Left colon (tissue), 2 donors: ENCODE measurements around the gene CDRT15L2. TPM values are rescaled to one million over a fixed set of nuclear protein-coding genes. Genes with fewer than 3 reads are reported as not detected.
"Not testable (repeated sequence)": the region's sequence is repeated elsewhere in the genome, so short reads cannot be mapped to it uniquely, and the experiment has no call there.

Source experiments
- ATAC-seq: fragments of 200-7000 bp; cut with Tn5 transposase; one replicate; pipeline ENCODE4 v1.9.1; 2020; ENCODE audit warnings: mild to moderate bottlenecking, moderate library complexity
- DNase-seq, 2 donors: peaks; one replicate each; pipeline ENCODE4 v3.0.0-alpha.2; 2020
- intact Hi-C, 2 donors: fragments of 100-400 bp; cut with DNase I in 1 of 2; cut with micrococcal nuclease in 1 of 2; formaldehyde crosslinking; loops; one replicate each; pipeline versions ENCODE4 v1.11.2 to v1.14.0; 2022; cut with DNase I, micrococcal nuclease
- total RNA-seq, 2 donors: library from RNA; stranded (reverse); fragmentation: NEBNext Ultra II Directional; extraction: Animal tissue kit (Norgen Biotek cat#: 25700); gene quantifications; one replicate each; pipeline ENCODE4 v1.2.1, GENCODE V29; 2021
- donor health status: DM: no; HTN: no; CAD: no.
- donor health status: DM: yes; HTN: yes; CAD: no.

CDRT15L2 gene
- total RNA-seq, 2 donors from 2014 or later: not detected

DNA sequence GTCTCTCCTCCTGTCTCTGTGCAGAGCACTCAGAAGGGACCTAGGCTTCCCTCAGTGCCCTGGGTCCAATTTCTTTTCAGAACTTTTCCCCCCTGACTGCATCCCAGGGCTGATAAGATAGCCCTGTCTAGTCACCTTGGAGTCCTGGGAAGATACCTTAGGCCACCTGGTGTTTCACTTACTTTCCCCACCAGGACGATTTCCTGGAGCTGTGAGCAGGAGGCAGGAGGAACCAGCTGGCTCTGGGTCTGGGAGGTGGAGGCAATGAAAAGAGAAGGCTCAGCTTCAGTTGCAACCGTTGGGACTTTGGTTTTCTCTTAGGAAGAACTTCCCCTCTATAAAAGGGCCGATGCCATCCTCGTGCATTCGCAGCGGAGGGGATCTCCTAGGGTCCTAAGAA, 12.1 kb upstream of the CDRT15L2 start:
- intact Hi-C loops, DNase-seq, ATAC-seq: not testable (repeated sequence)

DNA sequence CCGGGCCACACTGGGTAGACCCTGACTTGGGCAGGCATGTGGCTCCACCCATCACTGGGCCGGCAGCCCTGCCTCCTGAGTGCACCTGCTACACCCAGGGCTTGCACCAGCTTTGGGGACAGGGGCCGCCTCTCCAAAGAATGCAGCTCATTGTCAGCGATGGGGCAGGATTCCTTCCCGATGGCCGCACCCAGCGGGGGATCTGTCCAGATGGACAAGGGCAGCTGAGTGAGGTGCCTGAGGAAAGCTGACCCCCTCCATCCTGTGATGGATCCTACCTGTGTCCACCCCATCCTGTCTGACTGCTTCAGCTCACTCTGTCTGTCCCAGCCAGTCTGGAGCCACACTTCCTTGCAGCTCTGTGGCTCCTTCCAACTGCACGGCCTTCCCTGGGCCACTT, 10.9 kb upstream of the CDRT15L2 start:
- ATAC-seq, DNase-seq, intact Hi-C loops: not testable (repeated sequence)

DNA sequence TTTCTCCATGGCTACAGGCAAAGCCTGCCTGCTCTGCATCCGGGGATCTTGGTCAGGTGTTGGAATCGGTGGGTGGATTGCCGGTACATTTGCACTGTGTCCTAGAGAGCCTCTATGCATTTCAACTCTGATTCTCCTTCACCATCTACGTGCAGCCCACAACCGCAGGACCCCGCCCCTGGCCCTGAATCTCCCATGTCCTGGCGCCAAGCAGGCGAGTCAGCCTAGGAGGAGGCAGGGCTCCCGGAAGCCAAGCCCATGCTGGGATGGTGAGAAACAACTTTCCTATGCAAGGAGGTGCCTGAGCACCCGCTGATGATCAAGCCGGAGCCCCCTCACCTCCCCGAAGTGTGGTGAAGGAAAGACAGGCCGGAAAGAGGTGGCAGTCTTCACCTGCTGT, 7.9 kb upstream of the CDRT15L2 start:
- intact Hi-C loops, DNase-seq, ATAC-seq: not testable (repeated sequence)

DNA sequence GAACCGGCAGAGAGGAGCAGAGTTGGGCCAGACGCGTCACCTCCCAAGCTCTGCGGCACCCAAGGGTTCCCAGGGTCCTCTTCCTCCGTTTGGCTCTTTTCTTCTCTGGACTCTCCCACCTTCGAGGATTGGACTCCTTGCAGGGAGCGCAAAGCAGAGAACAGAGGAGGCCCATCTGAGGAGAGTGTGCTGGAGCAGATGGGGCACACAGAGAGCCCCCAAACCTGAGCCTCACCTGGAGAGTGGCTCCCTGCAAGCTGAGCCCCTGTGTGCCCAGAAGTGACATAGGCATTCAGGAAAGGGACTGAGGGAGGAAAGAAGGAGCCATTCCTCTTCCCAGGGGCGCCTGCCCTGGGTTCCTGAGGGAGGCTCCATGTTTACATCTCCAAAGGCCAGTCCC, 6.3 kb upstream of the CDRT15L2 start:
- ATAC-seq, DNase-seq, intact Hi-C loops: not testable (repeated sequence)

DNA sequence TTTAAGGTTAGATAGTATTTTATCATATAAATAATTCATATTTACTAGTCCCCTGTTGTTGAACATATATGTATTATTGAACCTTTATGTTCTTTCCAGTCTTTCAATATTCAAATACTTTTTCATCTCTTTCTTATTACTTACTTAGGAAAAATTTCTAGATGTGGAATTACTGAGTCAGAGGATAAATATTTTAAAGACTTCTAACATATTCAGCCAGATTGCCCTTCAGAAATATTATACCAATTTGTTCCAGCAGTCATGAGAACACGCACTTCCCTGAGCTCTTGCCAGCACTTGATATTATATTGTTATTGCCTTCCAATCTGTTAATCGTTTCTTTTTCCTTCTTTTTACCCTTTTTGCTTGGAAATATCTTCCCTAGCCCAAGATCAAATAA, 4.5 kb upstream of the CDRT15L2 start:
- DNase-seq, ATAC-seq, intact Hi-C loops: not testable (repeated sequence)

DNA sequence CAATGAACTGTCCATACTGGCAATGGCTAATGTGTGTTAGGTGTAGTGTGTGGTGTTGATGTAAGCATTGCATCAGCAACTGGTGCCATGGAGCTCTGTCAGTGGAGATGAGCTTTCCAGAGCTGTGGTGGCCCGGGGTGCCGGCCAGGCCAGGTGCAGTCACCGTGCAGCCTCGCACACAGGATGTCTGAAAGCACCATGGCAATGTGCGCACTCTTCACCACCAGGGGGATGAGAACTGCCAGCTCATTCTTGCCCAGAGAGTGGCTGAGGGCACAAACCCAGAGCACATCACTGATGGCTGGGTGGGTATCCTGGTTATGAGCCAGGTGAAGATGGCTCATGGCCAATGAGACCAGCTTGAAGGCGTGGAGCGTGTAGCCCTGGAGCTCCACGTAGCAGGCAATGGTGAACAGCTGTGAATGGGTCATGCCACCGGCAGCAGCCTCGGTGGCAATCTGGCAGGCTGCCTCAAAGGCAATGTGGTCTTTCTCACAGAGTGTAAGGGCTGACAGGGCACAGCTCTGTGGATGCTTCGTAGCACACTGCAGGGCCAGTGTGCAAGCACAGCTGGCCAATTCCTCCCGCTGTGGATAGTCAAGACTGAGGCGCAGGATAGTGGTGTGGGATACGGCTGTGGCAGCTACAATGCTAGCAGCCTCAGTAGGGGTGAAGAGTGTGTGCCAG, 4.5 kb downstream of the CDRT15L2 start:
- intact Hi-C loops, DNase-seq: not testable (repeated sequence)
- peak; percentile 42 for ATAC-seq

DNA sequence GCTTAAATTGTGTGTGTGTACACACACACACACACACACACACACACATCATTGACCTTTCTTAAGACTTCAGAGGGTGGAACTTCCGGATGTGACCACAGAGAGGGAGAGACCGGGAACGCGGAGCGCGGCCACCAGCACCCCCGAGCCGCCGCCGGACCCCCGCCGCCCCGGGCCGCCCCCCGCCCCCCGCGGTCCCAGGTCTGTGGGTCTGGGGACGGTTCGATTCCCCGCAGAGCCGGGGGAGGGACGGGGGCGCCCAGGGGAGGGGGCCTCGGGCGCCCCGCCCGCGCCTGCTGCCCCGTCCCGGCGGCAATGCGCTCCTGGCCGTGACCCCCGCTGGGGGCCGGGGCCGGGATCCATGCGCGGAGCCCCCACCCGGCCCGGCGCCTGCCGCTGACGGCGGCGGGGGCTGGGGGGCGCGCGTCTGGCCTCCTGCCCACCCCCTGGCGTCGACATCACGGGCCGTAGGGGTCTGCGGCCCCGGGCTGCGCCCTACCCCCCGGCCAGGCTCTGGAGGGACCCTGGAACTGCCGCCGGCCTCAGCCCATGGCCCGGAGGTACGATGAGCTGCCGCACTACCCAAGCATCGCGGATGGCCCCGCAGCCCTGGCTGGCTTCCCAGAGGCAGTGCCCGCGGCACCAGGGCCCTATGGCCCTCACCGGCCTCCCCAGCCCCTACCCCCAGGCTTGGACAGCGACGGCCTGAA, 9.4 kb downstream of the CDRT15L2 start:
- ATAC-seq: peak; percentile 36
- intact Hi-C loops, DNase-seq: not testable (repeated sequence)

DNA sequence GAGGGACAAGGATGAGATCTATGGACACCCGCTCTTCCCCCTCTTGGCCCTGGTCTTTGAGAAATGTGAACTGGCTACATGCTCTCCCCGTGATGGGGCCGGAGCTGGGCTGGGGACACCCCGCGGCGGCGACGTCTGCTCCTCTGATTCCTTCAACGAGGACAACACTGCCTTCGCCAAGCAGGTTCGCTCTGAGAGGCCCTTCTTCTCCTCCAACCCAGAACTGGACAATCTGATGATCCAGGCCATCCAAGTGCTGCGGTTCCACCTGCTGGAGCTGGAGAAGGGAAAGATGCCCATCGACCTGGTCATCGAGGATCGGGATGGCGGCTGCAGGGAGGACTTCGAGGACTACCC, 9.9 kb downstream of the CDRT15L2 start:
- intact Hi-C loops, ATAC-seq, DNase-seq: not testable (repeated sequence)

DNA sequence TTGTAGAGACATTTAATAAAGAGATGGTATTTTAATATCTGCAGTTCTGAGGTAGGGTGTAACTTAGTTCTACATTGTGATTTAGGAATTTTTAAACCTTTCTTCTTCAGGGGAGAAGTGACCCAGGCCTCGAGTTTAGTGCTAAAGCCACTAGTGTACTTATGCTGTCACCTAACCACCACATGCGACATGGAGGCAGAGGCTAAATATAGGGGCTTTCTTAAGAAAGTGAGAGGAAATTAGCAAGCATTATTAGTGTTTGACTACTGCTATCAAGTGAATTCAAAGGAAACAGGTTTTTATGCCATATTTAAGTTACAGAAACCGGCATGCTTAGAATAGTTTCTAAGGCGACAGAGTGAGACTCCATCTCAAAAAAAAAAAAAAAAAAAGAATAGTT, 11.5 kb downstream of the CDRT15L2 start:
- not testable (repeated sequence) for ATAC-seq

DNA sequence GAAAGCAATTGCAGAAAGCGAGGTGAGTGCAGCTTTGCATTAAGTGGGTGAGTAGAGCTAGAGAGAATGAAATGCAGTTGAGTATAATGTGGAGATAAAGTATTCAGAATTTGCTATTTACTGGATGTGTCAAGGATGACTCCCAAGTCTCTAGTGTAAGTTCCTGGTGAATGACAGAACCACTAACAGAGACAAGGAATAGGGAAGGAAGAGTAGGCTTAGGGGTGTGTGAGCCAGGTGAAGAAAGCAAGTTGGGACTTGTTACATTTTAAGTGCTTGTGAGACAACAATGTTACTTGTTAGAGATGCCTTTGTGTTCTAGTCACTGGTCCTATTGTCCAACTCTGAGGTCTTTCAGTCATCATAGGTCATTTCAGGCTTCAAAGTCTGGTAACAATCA, 26.0 kb downstream of the CDRT15L2 start:
- ATAC-seq, intact Hi-C loops, DNase-seq: not testable (repeated sequence)

More for the DNA sequence above, 11.5 kb downstream of the CDRT15L2 start:
- intact Hi-C loops, DNase-seq: not testable (repeated sequence)

DNA sequence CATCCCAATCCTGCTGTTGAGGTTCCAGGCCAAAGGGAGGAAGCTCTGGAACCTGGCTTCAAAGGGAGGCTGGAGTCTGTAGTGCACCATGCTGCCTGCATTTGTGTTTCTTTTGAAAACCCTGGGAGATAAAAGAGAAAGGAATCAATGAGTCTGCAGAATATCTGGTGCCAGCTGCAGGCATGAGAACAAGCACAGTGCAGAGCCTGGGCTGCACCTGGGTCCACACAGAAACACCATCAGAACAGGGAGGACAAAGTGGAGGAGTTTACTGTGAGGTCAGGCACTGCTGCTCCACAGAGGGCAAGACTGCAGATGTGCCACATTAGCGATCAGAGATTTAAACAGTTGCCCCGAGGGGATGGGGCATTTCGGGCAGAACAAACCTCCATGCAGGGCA, 30.0 kb downstream of the CDRT15L2 start:
- ATAC-seq, intact Hi-C loops, DNase-seq: not testable (repeated sequence)

DNA sequence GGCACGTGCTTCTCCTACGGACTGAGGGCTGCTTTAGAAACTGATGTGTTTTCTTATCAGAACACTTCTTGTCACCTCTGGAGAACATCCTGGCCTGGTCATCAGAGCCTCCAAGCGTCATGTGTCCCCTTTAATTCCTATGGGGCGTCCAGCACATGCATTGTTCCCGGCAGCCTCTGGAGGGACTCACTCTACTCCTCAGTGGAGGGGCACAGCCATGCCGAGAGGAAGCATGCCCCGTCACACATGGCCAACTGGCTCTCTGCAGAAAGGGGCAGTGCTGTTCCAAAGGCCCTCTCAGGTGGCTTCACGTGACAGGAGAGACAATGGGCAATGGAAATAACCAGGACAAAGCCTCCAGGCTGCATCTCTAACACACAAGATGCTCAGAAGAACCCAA, 31.8 kb downstream of the CDRT15L2 start:
- ATAC-seq: no peak
- DNase-seq: no peak
- intact Hi-C loops: no loop called here

DNA sequence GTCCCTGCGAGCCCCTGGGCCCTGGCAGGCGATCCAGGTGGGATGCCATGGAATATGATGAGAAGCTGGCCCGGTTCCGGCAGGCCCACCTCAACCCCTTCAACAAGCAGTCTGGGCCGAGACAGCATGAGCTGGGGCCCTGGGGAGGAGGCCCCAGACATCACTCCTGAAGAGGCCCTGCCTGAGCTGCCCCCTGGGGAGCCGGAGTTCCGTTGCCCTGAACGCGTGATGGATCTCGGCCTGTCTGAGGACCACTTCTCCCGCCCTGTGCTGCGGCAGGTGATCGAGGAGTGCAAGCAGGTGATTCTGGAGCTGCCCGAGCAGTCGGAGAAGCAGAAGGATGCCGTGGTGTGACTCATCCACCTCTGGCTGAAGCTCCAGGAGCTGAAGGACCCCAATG, 33.1 kb downstream of the CDRT15L2 start:
- ATAC-seq (no peak), DNase-seq (no peak)
- intact Hi-C loops: no loop called here

DNA sequence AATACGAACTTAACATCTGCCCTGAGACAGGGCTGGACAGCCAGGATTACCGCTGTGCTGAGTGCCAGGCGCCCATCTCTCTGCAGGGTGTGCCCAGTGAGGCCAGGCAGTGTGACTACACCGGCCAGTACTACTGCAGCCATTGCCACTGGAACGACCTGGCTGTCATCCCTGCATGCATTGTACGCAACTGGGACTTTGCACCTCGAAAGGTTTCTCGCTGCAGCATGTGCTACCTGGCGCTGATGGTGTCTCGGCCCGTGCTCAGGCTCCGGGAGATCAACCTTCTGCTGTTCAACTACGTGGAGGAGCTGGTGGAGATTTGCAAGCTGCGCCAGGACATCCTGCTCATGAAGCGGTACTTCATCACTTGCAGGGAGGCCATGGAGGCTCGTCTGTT, 33.7 kb downstream of the CDRT15L2 start:
- no peak for DNase-seq
- intact Hi-C loops: no loop called here
- ATAC-seq: no peak

DNA sequence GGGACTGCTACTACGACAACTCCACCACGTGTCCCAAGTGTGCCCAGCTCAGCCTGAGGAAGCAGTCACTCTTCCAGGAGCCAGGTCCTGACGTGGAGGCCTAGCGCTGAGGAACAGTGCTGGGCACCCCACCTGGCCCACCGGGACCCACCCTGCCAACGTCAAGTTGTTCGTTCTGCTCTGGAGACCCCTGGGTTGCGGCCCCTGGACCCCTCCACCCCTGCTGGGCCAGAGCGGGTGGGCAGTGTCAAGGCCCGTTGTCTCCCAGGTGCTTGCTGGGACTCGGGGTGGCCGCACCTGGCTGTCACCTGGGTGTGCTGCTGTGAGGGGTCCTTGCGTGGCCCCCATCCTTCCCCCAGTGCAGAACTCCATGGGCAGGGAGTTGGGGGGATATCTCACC, 34.4 kb downstream of the CDRT15L2 start:
- DNase-seq (no peak), ATAC-seq (no peak)
- intact Hi-C loops: no loop called here

DNA sequence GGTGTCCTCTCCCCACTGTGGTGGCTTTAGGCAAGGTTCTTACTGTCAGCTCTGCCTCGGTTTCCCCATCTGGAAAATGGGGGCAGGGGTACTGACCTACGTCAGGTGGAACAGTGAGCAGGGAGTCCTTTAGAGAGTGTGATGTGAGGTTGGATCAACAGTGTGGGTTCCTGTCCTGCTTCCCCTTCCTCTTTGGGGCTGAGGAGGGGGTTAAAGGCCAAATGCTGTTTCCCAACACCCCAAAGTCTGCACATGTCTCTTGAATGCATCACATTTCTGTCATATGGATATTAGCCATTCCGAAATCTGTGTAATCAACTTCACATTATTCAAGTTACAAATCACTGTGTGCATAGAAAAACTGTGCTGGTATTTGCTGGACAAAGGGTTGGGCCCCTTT, 35.9 kb downstream of the CDRT15L2 start:
- ATAC-seq, DNase-seq, intact Hi-C loops: not testable (repeated sequence)
